ENCODE results near the gene SREBF2. TPM values are rescaled to one million over a fixed set of nuclear protein-coding genes. Genes with fewer than 3 reads are reported as not detected.
"Not testable (repeated sequence)": the region's sequence is repeated elsewhere in the genome, so short reads cannot be mapped to it uniquely, and the experiment has no call there.

SREBF2 gene
- total and polyA plus RNA-seq, 4 experiments from 2014 or later: 14.5 to 112 (median 66.3) TPM

GRCh38 chr22:41857860-41858199 is 24.9 kb downstream of the SREBF2 start:
- Mint-ChIP-seq H3K9me3 (peaks cover 0 to 1% (median 0%) of the 10 kb centered on the region in 8 donors), H3K27me3 (no peaks in the 10 kb centered on the region), H3K4me3 (peak overlapping the region in 5 of 8 donors; percentile 0 to 64 (median 47)), H3K36me3 (peaks cover 0 to 5% of the 10 kb centered on the region in 2 donors), H3K4me1 (peaks cover 30 to 64% (median 45%) of the 10 kb centered on the region in 4 donors), H3K27ac (peak overlapping the region; percentile 71 to 96 (median 86))
- Histone ChIP-seq H3K4me1 (ENCODE audit: insufficient read depth, low read length) (peaks cover 58% of the 10 kb centered on the region), H3K36me3 (ENCODE audit: insufficient read depth, low read length) (no peaks in the 10 kb centered on the region), H3K27me3 (ENCODE audit: insufficient read depth, low read length) (no peaks in the 10 kb centered on the region), H3K4me3 (ENCODE audit: low read length in 2 of 2) (no peak overlapping the region), H3K27ac (ENCODE audit: low read depth, low read length) (no peak overlapping the region), H3K9me3 (ENCODE audit: control insufficient read depth in 1 of 2, low read length in 2 of 2) (no peaks in the 10 kb centered on the region)
- DNase-seq: no peak
- ChIA-PET POLR2A (ENCODE audit: partially characterized antibody) (interaction anchor here (0.8 to 5.4 kb wide), 7 partner anchors 24 to 111 kb away, joined by 3 to 53 read pairs (median 6); partner anchors contain the start of genes CCDC134 and SREBF2), CTCF (ENCODE audit: partially characterized antibody) (interaction anchor here (1.0 to 6.0 kb wide), 18 partner anchors 11 to 586 kb away, joined by 3 to 40 read pairs (median 8); partner anchors contain the start of genes CCDC134, CENPM, MEI1 and SREBF2)
- intact Hi-C loops (cut with micrococcal nuclease): loop anchor here (1.0 to 2.0 kb wide), 6 partner anchors 15 to 161 kb away; partner anchors contain the start of gene SREBF2

GRCh38 chr22:41862160-41862529 is 29.2 kb downstream of the SREBF2 start:
- ChIA-PET CTCF (ENCODE audit: partially characterized antibody) (interaction anchor here (0.8 to 4.1 kb wide), 15 partner anchors 10 to 195 kb away, joined by 3 to 31 read pairs (median 5); no protein-coding TSS in a partner anchor), POLR2A (ENCODE audit: partially characterized antibody) (interaction anchor here (0.6 to 3.2 kb wide), 19 partner anchors 9 to 582 kb away, joined by 3 to 54 read pairs (median 4); partner anchors contain the start of genes CCDC134, CENPM, NDUFA6 and SNU13)
- Histone ChIP-seq H3K4me1 (ENCODE audit: insufficient read depth, low read length) (peaks cover 58% of the 10 kb centered on the region), H3K27ac (ENCODE audit: low read depth, low read length) (peak overlapping the region; percentile 56), H3K27me3 (ENCODE audit: insufficient read depth, low read length) (no peaks in the 10 kb centered on the region), H3K4me3 (ENCODE audit: low read length in 2 of 2) (no peak overlapping the region), H3K36me3 (ENCODE audit: insufficient read depth, low read length) (peaks cover 8% of the 10 kb centered on the region), H3K9me3 (ENCODE audit: control insufficient read depth in 1 of 2, low read length in 2 of 2) (no peaks in the 10 kb centered on the region)
- no peaks in the 10 kb centered on the region for H3K27me3 Mint-ChIP-seq
- peaks cover 9 to 10% of the 10 kb centered on the region in 2 donors for H3K36me3 Mint-ChIP-seq
- intact Hi-C loops (cut with micrococcal nuclease): loop anchor here (2.0 to 5.0 kb wide), 2 partner anchors 61 to 65 kb away; partner anchors contain the start of genes CCDC134 and TNFRSF13C
- peak; percentile 39 to 76 (median 51) for DNase-seq
- peak overlapping the region in 7 of 8 donors; percentile 42 to 77 (median 71) for H3K4me3 Mint-ChIP-seq
- H3K27ac Mint-ChIP-seq: peak overlapping the region; percentile 80 to 94 (median 93)
- H3K4me1 Mint-ChIP-seq: peaks cover 32 to 63% (median 43%) of the 10 kb centered on the region in 4 donors
- peaks cover 0 to 1% (median 0%) of the 10 kb centered on the region in 8 donors for H3K9me3 Mint-ChIP-seq

GRCh38 chr22:41862530-41863266 is 29.8 kb downstream of the SREBF2 start:
- Histone ChIP-seq H3K4me3 (ENCODE audit: low read length in 2 of 2) (no peak overlapping the region), H3K27me3 (ENCODE audit: insufficient read depth, low read length) (no peaks in the 10 kb centered on the region), H3K4me1 (ENCODE audit: insufficient read depth, low read length) (peaks cover 52% of the 10 kb centered on the region), H3K9me3 (ENCODE audit: control insufficient read depth in 1 of 2, low read length in 2 of 2) (no peaks in the 10 kb centered on the region), H3K36me3 (ENCODE audit: insufficient read depth, low read length) (peaks cover 10% of the 10 kb centered on the region), H3K27ac (ENCODE audit: low read depth, low read length) (peak overlapping the region; percentile 56)
- intact Hi-C loops (cut with micrococcal nuclease): loop anchor here (2.0 to 5.0 kb wide), 2 partner anchors 62 to 65 kb away; partner anchors contain the start of genes CCDC134 and TNFRSF13C
- peak overlapping the region; percentile 42 to 77 (median 67) for H3K4me3 Mint-ChIP-seq
- peak in 1 of 5 donors; percentile 16 for DNase-seq
- ChIA-PET CTCF (ENCODE audit: partially characterized antibody) (interaction anchor here (0.8 to 4.1 kb wide), 16 partner anchors 9 to 195 kb away, joined by 3 to 31 read pairs (median 4); no protein-coding TSS in a partner anchor), POLR2A (ENCODE audit: partially characterized antibody) (interaction anchor here (0.6 to 3.2 kb wide), 18 partner anchors 9 to 581 kb away, joined by 3 to 54 read pairs (median 4); partner anchors contain the start of genes CCDC134, CENPM, NDUFA6 and SNU13)
- peaks cover 28 to 58% (median 38%) of the 10 kb centered on the region in 4 donors for H3K4me1 Mint-ChIP-seq
- peaks cover 12 to 13% of the 10 kb centered on the region in 2 donors for H3K36me3 Mint-ChIP-seq
- no peaks in the 10 kb centered on the region for H3K27me3 Mint-ChIP-seq
- no peaks in the 10 kb centered on the region for H3K9me3 Mint-ChIP-seq
- H3K27ac Mint-ChIP-seq: peak overlapping the region; percentile 80 to 94 (median 93)

- POLR2A ChIA-PET (ENCODE audit: partially characterized antibody): interaction anchor here (0.9 to 3.2 kb wide), 5 partner anchors 30 to 83 kb away, joined by 3 to 54 read pairs (median 21); partner anchors contain the start of genes CCDC134 and SREBF2
- Mint-ChIP-seq H3K4me1 (peaks cover 23 to 50% (median 31%) of the 10 kb centered on the region in 4 donors), H3K4me3 (peak overlapping the region in 4 of 8 donors; percentile 42 to 77 (median 72)), H3K27ac (peak overlapping the region; percentile 80 to 94 (median 93)), H3K36me3 (peaks cover 12 to 21% of the 10 kb centered on the region in 2 donors), H3K27me3 (no peaks in the 10 kb centered on the region), H3K9me3 (no peaks in the 10 kb centered on the region)
- peaks cover 16% of the 10 kb centered on the region for H3K36me3 ChIP-seq (ENCODE audit: insufficient read depth, low read length)
- no peak overlapping the region for H3K4me3 ChIP-seq (ENCODE audit: low read length in 2 of 2)
- peak overlapping the region; percentile 56 for H3K27ac ChIP-seq (ENCODE audit: low read depth, low read length)
- H3K9me3 ChIP-seq (ENCODE audit: control insufficient read depth in 1 of 2, low read length in 2 of 2): no peaks in the 10 kb centered on the region
- DNase-seq: no peak
- CTCF ChIA-PET (ENCODE audit: partially characterized antibody): interaction anchor here (1.0 to 4.1 kb wide), 5 partner anchors 42 to 166 kb away, joined by 3 to 31 read pairs (median 22); no protein-coding TSS in a partner anchor
- no peaks in the 10 kb centered on the region for H3K27me3 ChIP-seq (ENCODE audit: insufficient read depth, low read length)
- intact Hi-C loops (cut with micrococcal nuclease): loop anchor here (2.0 to 5.0 kb wide), 2 partner anchors 63 to 64 kb away; partner anchors contain the start of genes CCDC134 and TNFRSF13C
- peaks cover 45% of the 10 kb centered on the region for H3K4me1 ChIP-seq (ENCODE audit: insufficient read depth, low read length)
Observed at GRCh38 chr22:41863472-41863871, 30.6 kb downstream of the SREBF2 start.

- Mint-ChIP-seq H3K36me3 (peaks cover 27 to 45% of the 10 kb centered on the region in 2 donors), H3K4me1 (peaks cover 7 to 21% (median 10%) of the 10 kb centered on the region in 4 donors), H3K4me3 (no peak overlapping the region), H3K27me3 (no peaks in the 10 kb centered on the region), H3K9me3 (no peaks in the 10 kb centered on the region), H3K27ac (no peak overlapping the region)
- ChIA-PET POLR2A (ENCODE audit: partially characterized antibody) (interaction anchor here (1.9 kb wide), 1 partner anchor 72 kb away, joined by 4 read pairs; no protein-coding TSS in a partner anchor), CTCF (ENCODE audit: partially characterized antibody) (interaction anchor here (1.4 kb wide), 1 partner anchor 40 kb away, joined by 3 read pairs; no protein-coding TSS in a partner anchor)
- no peaks in the 10 kb centered on the region for H3K9me3 ChIP-seq (ENCODE audit: control insufficient read depth in 1 of 2, low read length in 2 of 2)
- H3K4me1 ChIP-seq (ENCODE audit: insufficient read depth, low read length): peaks cover 4% of the 10 kb centered on the region
- H3K27me3 ChIP-seq (ENCODE audit: insufficient read depth, low read length): no peaks in the 10 kb centered on the region
- H3K27ac ChIP-seq (ENCODE audit: low read depth, low read length): no peak overlapping the region
- intact Hi-C loops (cut with micrococcal nuclease): no loop called here
- H3K36me3 ChIP-seq (ENCODE audit: insufficient read depth, low read length): peaks cover 36% of the 10 kb centered on the region
- no peak overlapping the region for H3K4me3 ChIP-seq (ENCODE audit: low read length in 2 of 2)
- no peak for DNase-seq
Observed at GRCh38 chr22:41868556-41868955, 35.7 kb downstream of the SREBF2 start.

- Mint-ChIP-seq H3K27ac (peak overlapping the region in 2 of 7 donors; percentile 18 to 74), H3K36me3 (peaks cover 32 to 53% of the 10 kb centered on the region in 2 donors), H3K4me1 (peaks cover 7 to 17% (median 12%) of the 10 kb centered on the region in 4 donors)
- H3K27me3 ChIP-seq (ENCODE audit: insufficient read depth, low read length); H3K4me1 ChIP-seq (ENCODE audit: insufficient read depth, low read length); H3K4me3 ChIP-seq (ENCODE audit: low read length in 2 of 2); DNase-seq; H3K27ac ChIP-seq (ENCODE audit: low read depth, low read length); H3K9me3 ChIP-seq (ENCODE audit: control insufficient read depth in 1 of 2, low read length in 2 of 2); H3K27me3 Mint-ChIP-seq; H3K9me3 Mint-ChIP-seq; H3K4me3 Mint-ChIP-seq; intact Hi-C loops (cut with micrococcal nuclease): not testable (repeated sequence)
- peaks cover 41% of the 10 kb centered on the region for H3K36me3 ChIP-seq (ENCODE audit: insufficient read depth, low read length)
- ChIA-PET CTCF (ENCODE audit: partially characterized antibody) (interaction anchor here (1.4 kb wide), 1 partner anchor 42 kb away, joined by 3 read pairs; no protein-coding TSS in a partner anchor), POLR2A (ENCODE audit: partially characterized antibody) (interaction anchor here (2.0 kb wide), 1 partner anchor 71 kb away, joined by 7 read pairs; no protein-coding TSS in a partner anchor)
Observed at GRCh38 chr22:41870081-41870480, 37.2 kb downstream of the SREBF2 start.

Measured in CD4-positive, alpha-beta memory T cell (primary cell).